LoVo (cell line): ENCODE data around the gene CFAP410.

Source experiments
- DNase-seq: peaks from one replicate; pipeline ENCODE4 v3.0.0-alpha.2; 2016; ENCODE audit warnings: low spot score

The CFAP410 gene

DNA sequence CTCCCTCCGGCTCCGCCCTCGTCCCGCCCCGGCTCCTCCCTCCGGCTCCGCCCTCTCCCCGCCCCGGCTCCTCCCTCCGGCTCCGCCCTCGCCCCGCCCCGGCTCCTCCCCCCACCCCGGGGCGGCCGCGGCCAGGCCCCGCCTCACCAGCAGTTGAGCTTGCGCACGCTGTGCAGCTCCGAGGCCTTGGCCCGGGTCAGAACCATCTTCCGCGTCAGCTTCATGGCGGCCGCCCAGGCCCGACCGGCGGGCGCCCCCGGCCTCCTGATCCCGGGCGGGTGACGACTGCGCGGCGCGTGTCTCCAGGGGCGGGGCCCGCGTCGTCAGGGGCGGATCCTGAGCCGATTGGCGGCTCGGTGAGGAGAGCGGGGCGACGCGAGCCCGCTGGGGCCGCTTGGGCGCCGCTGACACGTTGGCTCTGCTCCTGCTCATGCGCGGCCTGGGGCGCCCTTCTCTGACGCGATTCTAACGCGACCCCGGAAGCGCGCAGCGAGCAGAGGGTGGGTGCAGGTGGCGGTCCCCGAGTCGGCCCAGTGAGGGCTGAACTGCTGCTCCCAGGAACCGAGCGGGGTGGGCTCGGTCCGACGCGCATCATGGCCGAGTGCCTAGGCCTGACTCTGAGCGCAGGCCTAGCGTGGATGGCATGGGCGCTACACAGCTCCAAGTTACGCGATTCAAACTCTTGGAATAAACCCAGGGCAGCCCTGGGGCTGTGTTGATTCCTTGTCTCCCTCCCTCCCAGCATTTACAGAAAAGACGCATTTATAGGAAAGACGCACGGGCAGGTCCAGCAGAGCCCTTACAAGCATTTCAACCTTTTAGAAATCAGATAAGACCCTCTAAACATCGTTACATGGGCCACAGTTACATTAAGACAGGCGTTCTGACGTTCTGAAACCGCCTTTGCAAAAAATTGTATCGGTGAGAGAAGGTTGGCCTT is at the start of gene CFAP410:
CFAP410 (minus strand) TSS at position 420 of the 940 bp plus-strand sequence; CDS start at position 224, 196 bp downstream.
- peak; percentile 96 for DNase-seq

DNA sequence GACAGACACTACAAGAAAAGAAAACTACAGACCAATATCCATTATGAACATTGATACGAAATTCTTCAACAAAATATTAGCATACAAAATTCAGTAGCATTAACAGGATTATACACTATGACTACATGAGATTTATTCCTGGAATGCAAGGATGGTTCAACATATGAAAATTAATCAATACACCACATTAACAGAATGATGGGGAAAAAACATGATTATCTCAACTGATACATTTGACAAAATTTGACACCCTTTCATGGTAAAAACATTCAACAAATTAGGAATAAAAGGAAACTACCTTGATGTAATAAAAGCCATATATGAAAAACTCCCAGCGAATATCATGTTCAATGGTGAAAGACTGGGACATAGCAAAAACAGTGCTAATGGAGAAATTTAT is 45.8 kb upstream of the CFAP410 start:
- no peak for DNase-seq

DNA sequence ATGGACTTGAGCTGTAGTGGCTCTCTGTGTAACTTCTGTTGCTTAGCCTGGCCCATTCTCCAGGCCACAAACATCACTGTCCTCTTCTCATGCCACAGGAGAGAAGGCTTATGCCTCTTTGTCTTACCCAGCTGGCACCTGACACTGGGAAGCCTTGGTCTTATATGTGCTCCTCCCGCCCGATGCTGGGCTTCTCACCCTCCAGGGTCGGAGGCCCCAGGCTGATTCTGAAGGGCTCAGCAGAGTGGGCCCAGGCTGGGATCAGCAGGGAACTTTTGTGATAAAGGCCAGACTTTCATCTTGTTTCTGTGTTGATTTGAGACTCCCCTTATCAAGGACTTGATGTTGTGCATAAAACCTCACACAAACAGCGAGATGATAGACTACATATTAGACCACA is 44.0 kb upstream of the CFAP410 start:
- no peak for DNase-seq

DNA sequence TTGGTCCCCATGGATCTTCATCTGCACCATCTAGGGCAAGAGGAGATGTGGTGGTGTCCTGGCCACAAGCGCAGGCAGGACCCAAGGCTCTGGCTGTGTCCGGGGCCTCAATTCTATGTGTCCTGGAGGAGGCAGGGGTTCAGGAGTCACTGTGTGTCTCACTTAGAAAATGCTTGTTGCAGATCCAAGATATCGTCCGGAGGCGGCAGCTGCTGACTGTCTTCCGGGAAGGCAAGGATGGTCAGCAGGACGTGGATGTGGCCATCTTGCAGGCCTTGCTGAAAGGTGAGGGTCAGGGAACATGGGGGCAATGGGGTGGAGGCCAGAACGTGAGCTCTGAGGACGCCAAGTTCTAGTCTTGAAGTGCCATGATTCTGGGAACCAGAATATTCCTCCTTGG is 43.3 kb upstream of the CFAP410 start:
- no peak for DNase-seq

DNA sequence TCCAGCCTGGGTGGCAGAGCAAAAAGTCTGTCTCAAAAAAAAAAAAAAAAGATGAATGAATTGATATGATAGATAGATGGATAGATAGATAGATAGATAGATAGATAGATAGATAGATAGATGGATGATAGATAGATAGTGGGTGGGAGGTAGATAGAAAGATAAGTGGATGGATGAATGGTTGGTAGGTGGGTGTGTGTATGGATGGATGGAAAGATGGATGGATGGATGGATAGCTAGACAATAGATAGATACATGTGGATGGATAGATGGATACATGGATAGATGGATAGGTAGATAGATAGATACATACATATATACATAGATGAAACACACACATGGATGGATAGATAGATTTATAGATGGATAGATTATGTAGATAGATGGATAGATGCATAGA is 42.7 kb upstream of the CFAP410 start:
- no peak for DNase-seq

DNA sequence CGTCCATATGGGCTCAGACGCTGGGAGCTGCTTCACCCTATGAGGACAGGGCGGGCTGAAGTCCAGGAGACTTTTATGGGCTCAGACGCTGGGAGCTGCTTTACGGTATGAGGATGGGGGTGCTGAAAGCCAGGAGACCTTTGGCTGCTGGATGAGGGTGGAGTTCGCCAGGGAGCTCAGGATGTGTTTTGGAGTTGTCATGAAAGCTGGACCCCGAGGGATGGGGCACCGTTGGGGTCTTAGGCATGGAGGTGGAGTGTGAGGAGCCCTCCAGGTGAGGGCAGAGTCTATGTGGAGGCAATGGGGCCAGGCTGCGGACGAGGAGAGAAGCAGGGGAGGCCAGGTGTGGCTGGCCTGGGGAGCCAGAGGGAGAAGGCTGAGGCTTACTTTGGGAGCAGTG is 41.7 kb upstream of the CFAP410 start:
- no peak for DNase-seq

DNA sequence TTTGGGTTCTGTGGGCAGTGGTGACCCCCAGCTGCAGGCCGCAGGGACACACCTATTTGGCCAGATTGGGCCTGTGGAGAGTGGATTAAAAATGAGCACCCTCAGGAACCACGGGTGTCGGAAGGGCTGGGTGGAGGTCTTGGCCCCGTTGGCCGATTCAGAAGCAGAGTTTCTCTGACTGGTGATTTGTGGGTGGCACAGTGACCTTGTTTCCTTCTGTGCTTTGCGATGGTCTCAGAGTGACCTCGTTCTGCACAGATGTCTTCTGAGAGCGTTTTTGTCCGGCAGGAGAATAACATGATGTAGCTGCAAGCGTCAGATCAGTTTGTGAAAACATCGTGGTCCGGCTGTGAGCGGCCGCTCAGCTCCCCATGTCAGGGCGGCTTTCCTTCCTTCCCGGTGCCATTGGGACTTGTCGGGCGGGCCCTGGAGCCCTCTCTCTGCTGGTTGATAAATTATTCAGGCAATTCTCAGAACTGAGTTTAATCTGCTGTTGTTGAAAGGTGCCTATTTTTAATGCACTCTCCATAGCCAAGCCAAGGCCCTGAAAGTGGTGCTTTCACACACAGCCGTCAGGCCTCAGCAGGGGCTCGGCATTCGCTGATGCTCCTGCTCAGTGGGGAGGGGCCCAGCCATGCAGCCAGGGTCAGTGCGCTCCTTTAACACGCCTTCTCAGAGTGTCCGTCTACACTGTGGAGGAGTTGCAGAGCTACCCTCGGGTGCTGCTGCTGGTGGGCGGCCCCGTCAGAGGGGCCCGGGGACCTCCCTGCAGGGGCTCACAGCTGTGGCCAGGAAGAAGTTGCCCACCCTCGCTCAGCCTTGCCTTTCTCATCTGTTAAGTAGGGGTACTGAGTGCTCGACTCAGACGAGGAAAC is 41.0 kb upstream of the CFAP410 start:
- DNase-seq, result no peak

DNA sequence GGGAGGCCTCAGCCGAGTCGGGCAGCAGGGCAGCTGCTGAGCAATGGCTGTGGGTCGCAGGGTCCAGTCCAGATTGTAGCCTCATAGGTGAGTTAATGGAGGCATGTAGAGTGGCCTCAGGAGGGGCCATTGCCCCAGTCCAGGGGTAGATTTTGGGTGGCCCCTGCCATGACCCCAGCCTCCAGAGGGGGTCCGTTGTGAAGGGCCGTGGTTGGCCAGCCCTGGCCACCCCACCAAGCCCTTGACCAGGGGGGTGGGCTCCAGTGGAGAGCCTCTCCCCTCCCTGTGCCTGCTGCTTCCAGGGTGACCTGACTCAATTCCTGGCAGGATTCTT is 40.3 kb upstream of the CFAP410 start:
- DNase-seq, result no peak

DNA sequence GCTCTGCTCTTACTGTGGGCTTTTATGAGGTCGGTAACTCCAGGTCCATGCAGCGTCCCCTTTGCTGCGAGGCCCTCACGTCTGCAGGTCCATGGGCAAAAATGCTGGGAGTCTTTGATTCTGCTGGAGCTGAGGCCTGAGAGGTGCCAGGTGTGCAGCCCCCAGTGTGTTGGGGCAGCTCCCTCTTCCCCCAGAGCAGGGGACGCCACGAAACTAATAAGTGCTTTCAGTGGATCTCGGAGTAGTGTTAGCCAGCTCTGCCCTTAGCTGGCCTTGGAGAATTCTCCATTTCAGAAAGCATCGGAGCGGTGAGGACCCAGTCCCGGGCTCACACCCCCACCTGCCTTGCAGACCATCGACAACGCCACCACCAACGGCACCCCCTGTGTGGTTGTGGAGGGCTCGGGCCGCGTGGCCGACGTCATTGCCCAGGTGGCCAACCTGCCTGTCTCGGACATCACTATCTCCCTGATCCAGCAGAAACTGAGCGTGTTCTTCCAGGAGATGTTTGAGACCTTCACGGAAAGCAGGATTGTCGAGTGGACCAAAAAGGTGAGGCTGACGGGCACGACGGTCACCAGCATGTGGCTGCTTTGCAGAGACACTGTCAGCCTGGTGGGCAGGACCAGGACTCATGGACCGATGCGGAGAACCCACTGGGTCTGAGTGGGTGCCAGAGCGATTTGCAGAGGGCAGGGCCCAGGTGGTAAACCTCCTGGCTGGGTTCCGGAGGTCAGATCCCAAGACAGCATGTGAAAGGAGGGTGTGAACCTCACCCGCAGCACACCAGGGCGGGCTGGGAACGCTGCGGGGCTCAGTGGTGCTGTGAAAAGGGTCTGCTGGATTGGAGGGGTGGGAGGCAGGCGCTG is 39.7 kb upstream of the CFAP410 start:
- DNase-seq, result no peak

DNA sequence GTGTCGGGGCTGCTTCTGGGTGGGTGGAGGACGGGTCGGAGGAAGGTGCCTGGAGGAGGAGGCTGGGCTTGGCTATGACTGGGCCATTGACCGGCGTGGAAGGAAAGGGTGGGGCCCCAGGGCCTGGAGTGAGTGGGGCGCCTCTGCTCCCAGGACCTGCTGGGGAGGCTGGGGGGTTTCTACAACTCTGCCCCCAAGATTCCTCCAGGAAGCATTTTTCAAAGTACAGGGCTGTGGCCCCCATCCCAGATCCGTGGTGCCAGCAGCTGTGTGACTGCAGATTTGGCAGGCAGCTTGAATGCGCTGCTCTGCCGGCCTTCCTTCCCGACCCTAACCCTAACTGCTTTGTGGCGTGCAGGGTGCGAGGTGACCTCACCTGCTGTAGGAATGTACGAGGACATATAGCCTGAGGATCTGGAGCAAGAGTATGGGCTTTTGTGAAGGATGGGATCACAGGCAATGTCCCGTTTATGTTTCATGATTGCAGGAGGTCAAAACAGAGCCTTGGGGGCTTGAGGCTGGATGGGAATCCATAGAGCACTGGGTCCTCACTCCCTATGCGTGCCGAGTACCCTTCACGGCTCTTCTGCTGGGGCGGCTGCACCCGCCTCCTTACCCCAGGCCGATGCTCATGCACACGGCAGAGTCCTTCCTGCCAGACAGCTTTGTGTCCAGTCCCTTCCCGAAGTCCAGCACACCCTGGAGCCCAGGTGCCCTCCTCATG is 38.9 kb upstream of the CFAP410 start:
- DNase-seq, result no peak

DNA sequence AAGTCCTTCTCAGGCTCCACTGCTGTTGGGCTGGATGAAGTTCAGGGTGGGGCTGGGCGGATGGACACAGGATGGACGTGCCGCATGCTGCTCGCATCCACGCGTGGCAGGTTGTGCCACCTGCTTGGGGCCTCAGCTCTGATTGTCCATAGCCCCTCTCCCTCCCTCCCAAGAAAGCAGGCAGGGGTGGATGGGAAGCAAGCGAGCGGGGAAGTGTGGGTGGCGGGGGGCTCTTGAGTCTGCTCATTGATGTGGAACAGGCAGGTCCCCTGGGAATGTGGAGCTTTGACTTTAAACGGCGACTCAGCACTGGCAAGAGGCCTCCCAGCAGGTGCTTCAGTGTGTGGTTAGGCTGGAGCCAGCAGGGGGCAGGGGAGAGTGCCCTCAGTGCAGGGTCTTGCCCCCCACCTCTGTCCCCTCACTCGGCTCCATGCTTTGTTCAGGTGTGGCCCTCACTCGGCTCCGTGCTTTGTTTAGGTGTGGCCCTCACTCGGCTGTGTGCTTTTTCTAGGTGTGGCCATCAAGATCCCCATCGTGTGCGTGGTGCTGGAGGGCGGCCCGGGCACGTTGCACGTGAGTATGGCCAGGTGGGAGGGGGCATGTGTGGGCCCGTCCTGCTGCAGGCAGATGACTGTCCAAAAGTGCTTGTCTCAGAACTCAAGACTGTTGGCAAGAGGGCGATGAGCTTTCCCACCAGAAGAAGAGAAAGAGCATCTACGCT is 38.2 kb upstream of the CFAP410 start:
- DNase-seq, result no peak

DNA sequence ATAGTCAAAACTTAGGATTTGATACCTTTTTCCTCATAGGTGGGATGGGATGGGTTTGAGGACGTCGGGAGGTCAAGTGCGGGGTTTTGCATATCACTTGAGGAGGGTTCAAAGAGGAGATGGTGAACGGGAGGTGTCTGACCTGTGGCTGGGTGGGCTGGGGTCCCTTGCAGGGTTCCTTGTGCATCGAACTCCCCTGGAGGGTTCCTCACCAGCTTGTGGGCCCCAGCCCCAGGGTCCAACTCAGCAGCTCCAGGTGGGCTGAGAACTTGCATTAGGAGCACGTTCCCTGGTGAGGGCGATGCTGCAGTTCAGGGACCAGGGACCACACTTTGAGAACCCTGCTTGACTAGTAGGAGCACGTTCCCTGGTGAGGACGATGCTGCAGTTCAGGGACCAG is 37.4 kb upstream of the CFAP410 start:
- DNase-seq, result no peak

DNA sequence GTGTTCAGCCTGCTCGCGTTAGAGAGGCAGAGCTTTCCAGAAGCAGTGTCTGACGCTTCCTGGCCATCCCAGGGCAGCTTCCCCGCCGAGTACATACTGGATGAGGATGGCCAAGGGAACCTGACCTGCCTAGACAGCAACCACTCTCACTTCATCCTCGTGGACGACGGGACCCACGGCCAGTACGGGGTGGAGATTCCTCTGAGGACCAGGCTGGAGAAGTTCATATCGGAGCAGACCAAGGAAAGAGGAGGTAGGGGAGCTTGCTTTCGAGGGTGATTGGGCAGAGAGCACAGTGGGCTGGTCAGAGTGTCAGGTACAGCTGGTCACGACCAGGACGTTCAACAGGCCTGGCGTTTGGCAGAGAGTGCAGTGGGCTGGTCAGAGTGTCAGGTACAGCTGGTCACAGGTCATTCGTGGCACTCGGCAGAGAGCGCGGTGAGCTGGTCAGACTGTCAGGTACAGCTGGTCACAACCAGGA is 36.6 kb upstream of the CFAP410 start:
- DNase-seq, result no peak

DNA sequence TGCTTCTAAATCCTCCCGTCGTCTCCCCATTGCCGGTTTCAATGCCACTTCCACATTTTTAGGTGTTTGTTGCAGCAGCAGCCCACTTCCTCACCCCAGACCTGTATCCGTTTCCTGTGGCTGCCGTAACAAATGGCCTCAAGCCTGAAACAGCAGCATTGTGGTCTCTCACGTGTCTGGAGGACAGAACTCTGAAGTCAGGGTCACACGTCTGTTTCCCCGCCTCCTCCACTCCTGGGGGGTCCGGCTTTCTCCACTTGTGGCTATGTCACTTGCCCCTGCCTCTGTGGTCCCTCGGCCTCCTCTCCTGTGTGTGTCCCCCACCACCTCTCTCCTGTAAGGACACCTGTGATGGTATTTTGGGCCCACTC is 36.1 kb upstream of the CFAP410 start:
- DNase-seq, result no peak

DNA sequence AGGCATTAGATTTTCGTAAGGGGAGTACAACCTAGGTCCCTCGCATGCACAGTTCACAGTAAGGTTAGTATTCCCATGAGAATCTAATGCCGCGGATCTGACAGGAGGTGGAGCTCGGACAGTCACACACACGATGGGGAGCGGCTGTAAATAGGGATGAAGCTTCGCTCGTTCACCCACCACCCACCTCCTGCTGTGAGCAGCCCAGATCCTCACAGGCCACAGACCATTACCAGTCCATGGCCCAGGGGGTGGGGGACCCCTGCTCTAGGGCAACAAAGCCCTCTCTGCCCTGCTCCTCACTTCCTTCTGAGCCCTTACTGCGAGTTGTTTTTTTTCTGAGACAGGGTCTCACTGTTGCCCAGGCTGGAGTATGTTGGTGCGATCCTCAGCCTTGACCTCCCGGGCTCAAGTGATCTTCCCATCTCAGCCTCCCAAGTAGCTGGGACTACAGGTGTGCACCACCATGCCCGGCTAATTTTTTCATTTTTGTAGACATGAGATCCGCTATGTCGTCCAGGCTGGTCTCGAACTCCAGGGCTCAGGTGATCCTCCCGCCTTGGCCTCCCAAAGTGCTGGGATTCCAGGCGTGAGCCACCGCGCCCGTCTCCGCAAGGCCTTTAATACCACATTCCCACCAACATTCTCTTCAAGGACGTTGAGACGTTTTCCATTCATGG is 35.6 kb upstream of the CFAP410 start:
- no peak for DNase-seq

DNA sequence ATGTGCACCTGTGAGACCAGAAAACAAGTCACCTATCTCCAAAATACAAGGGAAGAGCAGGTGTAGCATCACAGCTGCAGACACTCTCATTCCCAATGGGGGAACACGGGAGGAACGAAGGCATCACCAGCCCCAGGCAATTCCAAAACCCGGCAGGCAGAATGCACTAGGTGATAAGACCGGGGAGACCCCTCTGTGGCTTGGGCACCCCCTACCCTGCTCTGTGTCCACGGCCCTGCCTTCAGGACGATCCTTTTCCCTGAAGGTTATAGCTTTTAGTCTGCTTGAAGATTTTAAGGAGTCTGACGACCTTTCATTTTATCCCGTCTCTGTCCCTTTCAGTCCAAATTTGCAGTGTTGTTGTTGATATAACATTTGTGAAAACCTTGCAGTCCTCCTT is 33.4 kb upstream of the CFAP410 start:
- no peak for DNase-seq

DNA sequence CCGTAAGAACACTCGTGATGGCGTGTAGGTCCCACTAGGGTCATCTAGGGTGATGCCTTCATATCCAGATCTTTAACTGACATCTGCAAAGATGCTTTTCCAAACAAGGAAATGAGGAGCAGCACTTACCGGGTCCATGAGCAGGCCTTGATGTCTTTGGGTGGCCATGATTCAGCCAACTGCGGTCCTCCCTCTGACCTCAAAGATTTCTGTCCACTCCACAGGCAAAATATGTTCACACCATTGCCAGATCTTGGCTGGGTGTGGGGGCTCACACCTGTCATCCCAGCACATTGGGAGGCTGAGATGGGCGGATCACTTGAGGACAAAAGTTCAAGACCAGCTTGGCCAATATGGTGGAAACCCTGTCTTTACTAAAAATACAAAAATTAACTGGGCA is 32.4 kb upstream of the CFAP410 start:
- DNase-seq, result no peak

DNA sequence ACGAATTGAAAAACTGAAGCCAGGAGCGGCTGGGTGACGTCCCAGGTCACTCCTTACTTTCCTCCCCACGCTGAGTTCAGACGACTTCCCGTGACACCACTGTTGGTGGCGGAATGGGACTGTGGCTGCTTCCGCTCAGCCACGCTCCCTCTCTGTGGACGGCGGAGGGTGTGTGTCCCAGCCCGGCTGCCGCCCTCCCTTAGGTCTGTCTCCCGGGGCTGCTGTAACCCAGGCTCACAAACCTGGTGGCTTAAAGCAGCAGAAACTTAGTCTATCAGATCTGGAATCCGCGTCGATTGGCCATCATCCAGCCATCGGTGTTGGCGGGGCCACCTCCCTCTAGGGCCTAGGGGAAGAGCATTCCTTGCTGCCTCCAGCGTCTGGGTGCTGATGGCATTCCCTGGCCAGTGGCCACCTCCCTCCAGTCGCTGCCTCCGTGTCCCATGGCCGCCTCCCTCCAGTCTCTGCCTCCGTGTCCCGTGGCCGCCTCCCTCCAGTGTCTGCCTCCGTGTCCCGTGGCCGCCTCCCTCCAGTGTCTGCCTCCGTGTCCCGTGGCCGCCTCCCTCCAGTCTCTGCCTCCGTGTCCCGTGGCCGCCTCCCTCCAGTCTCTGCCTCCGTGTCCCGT is 31.7 kb upstream of the CFAP410 start:
- DNase-seq, result no peak

DNA sequence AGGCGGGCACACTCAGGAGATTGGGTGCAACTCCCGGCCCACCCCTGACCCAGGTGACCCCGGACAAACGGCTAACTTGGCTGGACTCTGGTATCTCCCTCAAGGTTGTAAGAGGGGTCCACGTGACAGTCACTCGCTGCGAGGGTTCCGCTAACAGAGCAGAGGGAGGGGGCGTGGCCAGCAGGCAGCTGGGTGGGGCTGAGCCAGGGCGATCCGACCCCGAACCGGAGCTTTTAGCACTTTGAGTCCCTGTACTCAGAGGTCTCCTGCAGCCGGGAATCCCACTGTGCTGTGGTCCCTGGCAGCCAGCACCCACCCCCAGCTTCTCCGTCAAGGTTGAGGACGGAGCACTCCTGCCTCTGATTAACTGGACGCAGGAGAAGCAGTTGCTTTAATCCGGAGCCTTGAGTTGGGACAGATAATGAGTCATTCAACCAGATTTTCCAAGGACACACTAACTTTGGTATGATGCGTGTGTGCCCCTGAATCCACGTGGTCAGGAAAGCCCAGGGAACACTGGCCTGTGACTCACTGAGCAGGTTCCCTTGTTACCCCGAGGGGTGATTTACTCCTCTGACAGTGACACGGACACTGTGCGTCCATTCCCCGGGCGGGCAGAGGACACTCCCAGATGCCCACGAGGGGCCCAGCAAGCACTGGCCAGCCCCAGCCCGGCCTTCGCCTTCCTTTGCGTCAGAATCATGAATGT is 31.0 kb upstream of the CFAP410 start:
- peak; percentile 15 for DNase-seq
